HG02981 (cell line): ENCODE data around the gene PNMT.
A peak's percentile ranks its signal among the peaks of the same experiment; 100 is the strongest.
"Not testable (repeated sequence)": the region's sequence is repeated elsewhere in the genome, so short reads cannot be mapped to it uniquely, and the experiment has no call there.

Source experiments
- ATAC-seq: cut with Tn5 transposase; IDR thresholded peaks from one replicate; pipeline ENCODE4 v1.9.1; 2021; ENCODE audit warnings: mild to moderate bottlenecking, moderate library complexity; ENCODE audit not compliant: unreplicated experiment

The PNMT gene

GRCh38 chr17:39687101-39687545 lies 18.9 kb downstream of the PNMT start:
- ATAC-seq: no peak

DNA sequence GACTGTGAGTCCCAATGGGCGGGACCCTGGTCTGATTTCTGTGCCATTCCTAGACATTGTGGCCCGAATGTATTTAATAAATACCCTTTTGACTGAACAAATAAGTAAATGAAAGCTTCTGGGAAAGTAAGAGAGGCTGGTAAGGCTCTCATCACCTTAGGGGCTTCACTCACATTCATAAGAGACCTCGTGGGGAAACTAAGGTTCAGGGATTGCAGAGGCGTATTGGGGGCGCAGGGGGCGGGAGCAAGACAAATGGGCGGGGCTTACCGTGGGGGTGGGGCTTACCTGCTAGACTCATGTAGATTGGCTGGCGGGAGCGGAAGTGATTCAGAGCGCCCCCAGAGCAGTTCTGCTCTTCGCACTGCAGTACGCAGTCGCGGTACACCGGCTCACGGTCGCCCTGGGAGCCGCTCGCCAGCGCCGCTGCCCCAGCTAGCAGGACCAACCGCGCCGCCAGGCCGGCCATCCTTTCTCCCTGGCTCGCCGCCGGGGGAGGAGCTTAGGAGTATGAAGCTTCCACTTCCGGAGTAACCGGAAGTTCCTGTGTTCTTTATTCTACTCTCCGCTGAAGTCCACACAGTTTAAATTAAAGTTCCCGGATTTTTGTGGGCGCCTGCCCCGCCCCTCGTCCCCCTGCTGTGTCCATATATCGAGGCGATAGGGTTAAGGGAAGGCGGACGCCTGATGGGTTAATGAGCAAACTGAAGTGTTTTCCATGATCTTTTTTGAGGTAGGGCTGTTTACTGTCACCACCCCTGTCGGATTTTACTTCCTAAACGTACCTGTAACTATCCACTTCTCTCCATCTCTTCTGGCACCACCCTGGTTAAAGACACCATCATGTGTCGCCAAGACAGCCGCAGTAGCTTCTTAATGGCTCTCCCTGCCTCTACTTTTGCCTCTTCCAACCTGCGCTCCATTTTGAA lies 19.6 kb downstream of the PNMT start, which contains the start of gene PGAP3:
Gene PGAP3 (minus strand): TSS at position 512 of the 929 bp plus-strand sequence. CDS start 43 bp downstream, at position 469.
- ATAC-seq: peak; percentile 87

GRCh38 chr17:39688475-39688835 lies 20.2 kb downstream of the PNMT start:
- no peak for ATAC-seq

DNA sequence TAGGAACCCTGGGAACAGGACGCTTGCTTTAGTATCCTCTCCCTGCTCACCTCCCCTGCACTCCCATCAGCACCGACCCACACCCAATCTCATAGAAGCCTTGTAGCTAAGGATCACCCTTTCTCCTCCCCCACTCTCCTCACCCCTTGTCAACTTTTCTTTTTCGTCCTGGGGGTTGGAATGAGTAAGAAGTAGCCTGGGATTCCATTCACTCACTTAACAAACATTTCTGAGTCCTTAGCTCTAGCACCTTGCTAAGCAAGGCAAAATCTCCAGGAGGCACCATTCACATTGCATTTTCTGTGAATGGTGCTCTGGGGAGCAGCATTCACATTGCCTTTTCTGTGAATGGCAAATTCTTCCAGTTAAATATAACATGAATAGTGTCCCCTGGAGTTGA lies 20.7 kb downstream of the PNMT start:
- ATAC-seq: no peak

- ATAC-seq: no peak
Observed at GRCh38 chr17:39694593-39694992, 26.3 kb downstream of the PNMT start.

GRCh38 chr17:39695089-39695474 lies 26.8 kb downstream of the PNMT start:
- ATAC-seq: no peak

DNA sequence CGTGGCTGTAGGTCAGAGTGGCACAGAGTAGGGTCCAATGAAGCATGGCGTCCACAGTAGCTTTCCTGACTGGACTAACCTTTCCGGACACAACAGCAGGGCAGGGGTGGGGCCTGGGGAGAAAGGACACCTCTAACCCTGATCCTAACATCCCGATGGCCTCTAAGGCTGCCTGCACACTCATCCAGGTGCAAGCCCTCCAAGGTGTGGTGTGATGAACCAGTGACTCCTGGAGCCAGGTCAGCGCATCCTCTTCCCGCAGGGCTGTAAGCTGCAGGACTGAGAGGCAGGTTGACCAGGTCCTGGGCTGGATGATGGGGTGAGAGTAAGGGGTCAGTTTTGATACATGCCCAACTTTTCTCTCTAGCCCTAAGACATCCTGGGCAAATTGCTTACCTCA lies 28.5 kb downstream of the PNMT start:
- no peak for ATAC-seq

- ATAC-seq: no peak
Observed at GRCh38 chr17:39697961-39698360, 29.7 kb downstream of the PNMT start.

DNA sequence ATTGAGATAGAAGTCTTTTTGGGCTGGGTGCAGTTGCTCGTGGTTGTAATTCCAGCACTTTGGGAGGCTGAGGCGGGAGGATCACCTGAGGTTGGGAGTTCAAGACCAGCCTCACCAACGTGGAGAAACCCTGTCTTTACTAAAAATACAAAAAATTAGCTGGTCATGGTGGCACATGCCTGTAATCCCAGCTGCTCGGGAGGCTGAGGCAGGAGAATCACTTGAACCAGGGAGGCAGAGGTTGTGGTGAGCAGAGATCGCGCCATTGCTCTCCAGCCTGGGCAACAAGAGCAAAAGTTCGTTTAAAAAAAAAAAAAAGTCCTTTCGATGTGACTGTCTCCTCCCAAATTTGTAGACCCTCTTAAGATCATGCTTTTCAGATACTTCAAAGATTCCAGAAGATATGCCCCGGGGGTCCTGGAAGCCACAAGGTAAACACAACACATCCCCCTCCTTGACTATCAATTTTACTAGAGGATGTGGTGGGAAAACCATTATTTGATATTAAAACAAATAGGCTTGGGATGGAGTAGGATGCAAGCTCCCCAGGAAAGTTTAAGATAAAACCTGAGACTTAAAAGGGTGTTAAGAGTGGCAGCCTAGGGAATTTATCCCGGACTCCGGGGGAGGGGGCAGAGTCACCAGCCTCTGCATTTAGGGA lies 31.0 kb downstream of the PNMT start:
- not testable (repeated sequence) for ATAC-seq

DNA sequence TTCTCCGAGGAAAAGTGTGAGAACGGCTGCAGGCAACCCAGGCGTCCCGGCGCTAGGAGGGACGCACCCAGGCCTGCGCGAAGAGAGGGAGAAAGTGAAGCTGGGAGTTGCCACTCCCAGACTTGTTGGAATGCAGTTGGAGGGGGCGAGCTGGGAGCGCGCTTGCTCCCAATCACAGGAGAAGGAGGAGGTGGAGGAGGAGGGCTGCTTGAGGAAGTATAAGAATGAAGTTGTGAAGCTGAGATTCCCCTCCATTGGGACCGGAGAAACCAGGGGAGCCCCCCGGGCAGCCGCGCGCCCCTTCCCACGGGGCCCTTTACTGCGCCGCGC lies 31.5 kb downstream of the PNMT start, which contains the start of gene ERBB2:
Gene ERBB2 (plus strand): TSS at position 247 of the 330 bp plus-strand sequence. CDS start 175 bp downstream, outside the sequence.
- no peak for ATAC-seq

DNA sequence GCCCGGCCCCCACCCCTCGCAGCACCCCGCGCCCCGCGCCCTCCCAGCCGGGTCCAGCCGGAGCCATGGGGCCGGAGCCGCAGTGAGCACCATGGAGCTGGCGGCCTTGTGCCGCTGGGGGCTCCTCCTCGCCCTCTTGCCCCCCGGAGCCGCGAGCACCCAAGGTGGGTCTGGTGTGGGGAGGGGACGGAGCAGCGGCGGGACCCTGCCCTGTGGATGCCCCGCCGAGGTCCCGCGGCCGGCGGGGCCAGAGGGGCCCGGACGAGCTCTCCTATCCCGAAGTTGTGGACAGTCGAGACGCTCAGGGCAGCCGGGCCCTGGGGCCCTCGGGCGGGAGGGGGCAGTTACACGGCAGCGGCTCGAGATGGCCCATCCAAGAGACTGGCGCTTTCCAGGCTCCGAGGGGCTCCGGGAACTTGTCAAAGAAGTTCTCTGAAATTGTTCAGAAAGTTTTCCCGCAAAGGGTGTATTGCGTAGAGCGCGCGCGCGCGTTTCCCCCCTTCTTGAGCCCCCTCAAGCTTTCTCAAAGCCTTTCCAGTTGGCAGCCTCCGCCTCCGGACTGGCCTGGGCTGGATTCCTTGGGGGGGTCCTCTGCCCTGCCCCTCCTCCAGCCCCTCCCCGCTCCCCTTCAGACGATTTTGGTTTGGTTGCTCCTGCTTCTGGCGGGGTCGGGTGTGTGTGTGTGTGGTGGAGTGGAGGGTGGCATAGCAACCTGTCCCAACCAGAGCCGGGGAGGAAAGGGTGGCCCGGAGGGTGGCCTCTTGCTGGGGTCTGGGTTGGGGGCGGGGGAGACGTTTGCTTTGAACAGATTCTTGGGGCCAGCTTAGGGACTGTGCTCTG lies 32.1 kb downstream of the PNMT start:
- ATAC-seq: no peak

GRCh38 chr17:39701012-39701783 lies 32.9 kb downstream of the PNMT start:
- ATAC-seq: no peak

DNA sequence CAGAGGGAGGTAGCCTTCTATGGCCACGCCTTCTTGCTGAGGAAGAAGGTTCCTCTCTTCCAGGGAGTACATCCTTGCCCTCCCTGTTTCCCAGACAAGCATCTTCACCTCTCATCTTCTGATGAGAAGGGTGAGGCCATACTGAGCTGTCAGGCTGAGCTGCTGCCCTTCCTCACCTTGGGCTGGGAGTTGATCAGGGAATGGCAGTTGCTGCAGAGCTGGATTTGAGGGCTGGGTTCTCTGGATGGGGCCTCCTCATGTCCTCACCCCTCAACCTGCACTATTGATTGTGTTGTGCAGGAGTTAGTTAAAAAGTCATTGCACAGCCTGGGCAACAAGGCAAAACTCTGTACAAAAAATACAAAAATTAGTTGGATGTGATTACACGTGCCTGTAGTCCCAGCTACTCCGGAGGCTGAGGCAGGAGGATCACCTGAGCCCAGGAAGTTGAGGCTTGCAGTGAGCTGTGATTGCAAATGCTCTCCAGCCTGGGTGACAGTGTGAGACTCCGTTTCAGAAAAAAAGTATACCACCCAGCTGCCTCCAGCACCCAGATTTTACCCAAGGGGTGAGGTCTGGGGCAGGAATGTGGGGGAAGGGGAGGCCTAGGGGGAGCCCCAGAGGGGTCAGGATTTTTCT lies 33.6 kb downstream of the PNMT start:
- ATAC-seq: no peak

DNA sequence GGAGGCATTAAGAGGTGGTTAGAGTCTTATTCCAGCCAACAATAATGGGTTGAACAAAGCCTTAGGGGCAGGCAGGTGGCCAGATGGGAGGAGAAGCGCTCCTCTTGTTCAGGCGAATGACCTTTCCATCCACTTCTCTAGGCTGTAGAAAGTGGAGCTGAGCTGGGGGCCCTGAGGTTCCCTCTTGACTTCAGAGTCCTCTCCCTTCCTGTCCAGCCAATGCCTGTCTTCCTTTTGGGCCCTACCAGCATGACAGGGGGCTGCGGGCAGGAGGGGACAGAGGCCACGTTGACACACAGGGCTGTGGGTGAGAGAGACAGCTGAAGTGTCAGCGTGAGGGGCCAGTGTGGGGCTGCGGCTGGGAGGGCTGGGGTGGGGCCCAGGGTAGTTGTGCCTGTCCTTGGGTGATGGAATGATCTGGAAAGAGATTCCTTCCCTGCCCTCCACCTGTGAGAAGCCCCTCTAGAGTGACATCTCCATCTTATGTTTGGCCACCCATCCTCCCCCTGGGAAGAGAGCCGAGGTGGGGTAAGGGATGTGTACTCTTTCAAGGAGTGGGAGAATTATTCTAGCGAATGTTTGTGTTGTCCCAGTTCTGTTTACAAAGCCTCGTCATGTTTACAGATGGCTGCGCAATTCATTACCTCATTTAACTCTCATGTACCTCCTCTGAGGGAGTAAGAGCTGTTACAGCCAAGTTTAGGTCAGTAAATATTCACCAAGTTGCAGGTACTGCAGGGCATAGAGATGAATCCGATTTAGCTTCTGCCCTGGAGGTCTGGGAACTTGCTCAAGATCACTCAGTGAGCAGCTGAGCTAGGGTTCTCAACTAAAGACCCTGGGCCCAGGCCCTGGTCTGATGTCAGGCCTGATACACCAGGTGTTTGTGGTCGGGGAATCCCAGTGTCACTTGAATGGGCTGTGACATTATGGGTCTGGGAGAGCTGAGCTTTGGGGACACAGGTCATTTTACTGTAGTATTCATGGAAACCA lies 34.9 kb downstream of the PNMT start:
- no peak for ATAC-seq

DNA sequence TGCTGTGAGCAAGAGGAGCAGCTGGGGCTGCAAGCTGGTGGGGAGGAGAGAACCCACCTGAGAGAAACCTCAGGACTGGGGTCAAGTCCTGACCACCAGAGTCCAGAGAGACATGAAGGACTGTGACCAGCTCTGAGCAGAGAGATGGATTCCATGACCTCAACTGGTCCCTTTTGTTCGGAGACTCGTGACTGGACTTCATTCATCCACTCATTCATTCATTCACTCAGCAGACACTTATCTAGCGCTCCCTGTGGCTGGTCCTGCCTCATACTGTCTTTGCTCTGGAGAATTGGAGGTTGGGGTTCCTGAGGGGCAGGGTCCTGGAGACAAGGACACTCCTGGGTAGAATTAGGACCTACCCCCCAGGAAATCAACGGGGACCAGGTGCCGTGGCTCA lies 35.7 kb downstream of the PNMT start:
- ATAC-seq: no peak

DNA sequence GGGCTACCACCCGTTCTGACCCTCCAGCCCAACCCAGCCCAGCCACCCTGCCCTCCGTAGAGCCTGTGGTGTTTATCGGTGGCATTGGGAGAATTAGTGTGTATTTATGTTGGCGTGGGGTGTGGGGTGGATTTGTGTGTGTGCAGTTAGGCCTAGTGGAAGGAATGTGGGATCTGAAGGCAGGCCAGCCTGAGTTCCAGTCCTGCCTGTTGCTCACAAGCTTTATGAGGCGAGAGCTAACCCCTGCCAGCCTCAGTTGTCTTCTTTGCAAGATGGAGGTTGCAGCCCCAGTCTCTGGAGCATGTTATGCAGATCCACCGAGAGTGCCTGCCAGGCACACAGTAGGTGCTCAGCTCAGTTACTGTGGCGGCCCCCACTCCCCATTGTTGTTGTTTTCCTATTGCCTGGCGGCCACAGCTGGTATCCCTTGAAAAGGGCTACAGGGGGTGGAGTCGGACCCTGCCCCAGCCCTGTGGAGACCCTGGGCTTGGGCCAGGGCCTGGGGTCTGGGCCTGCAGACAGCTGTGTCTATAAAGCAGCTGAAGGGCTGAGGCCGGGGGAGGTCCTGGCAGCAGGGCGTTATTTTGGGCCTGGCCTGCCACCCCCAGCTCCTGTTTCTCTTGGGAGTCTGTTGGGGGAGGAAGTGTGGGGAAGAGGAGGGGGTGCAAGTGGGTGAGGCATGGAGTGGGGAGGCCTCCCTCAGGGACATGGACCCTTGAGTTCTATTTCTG lies 36.7 kb downstream of the PNMT start:
- ATAC-seq: no peak

- no peak for ATAC-seq
Observed at GRCh38 chr17:39705786-39706348, 37.6 kb downstream of the PNMT start.

- ATAC-seq: no peak
Observed at GRCh38 chr17:39706383-39706782, 38.1 kb downstream of the PNMT start.
